Glutamatergic neuron (in vitro differentiated cells): ENCODE data around the gene ELMO1. TPM values are rescaled to one million over a fixed set of nuclear protein-coding genes. Genes with fewer than 3 reads are reported as not detected.

ENCODE experiments used
- DNase-seq: peaks from one replicate; pipeline ENCODE4 v3.0.0; 2022
- H3K27ac Mint-ChIP-seq: one replicate; pipeline ENCODE4 v1.8.0; 2020; ENCODE audit warnings: mild to moderate bottlenecking, mixed read lengths, inconsistent platforms; ENCODE audit not compliant: unreplicated experiment
- H3K27me3 Mint-ChIP-seq: one replicate; pipeline ENCODE4 v1.8.0; 2020; ENCODE audit warnings: mild to moderate bottlenecking, moderate library complexity, mixed read lengths, inconsistent platforms; ENCODE audit not compliant: unreplicated experiment
- H3K36me3 Mint-ChIP-seq: one replicate; pipeline ENCODE4 v1.8.0; 2020; ENCODE audit warnings: mild to moderate bottlenecking, mixed read lengths, inconsistent platforms; ENCODE audit not compliant: unreplicated experiment
- H3K4me1 Mint-ChIP-seq: one replicate; pipeline ENCODE4 v1.8.0; 2020; ENCODE audit warnings: mild to moderate bottlenecking, low read depth, mixed read lengths, inconsistent platforms; ENCODE audit not compliant: unreplicated experiment
- H3K4me3 Mint-ChIP-seq: one replicate; pipeline ENCODE4 v1.8.0; 2020; ENCODE audit warnings: mild to moderate bottlenecking, mixed read lengths, inconsistent platforms; ENCODE audit not compliant: unreplicated experiment
- H3K9me3 Mint-ChIP-seq: one replicate; pipeline ENCODE4 v1.8.0; 2020; ENCODE audit warnings: mild to moderate bottlenecking, moderate library complexity, mixed read lengths, inconsistent platforms; ENCODE audit not compliant: unreplicated experiment
- CTCF ChIP-seq: fragments of 200-600 bp; sonication (generic); IDR thresholded peaks from one replicate; pipeline ENCODE4 v1.5.0; 2021; ENCODE audit not compliant: partially characterized antibody, unreplicated experiment
- total RNA-seq: library from RNA; stranded (reverse); fragmentation: NEBNext Ultra II Directional; extraction: Animal tissue kit (Norgen Biotek cat#: 25700); gene quantifications from one replicate; pipeline ENCODE4 v1.2.1, GENCODE V29; 2021; ENCODE audit not compliant: unreplicated experiment

ELMO1 gene
- total RNA-seq, 1 donor from 2014 or later = 5.5 TPM

GRCh38 chr7:37255327-37255944 is 193.2 kb downstream of the ELMO1 start:
- Mint-ChIP-seq H3K9me3 (peaks cover 2% of the 10 kb centered on the region), H3K27ac (no peak overlapping the region), H3K36me3 (no peaks in the 10 kb centered on the region), H3K27me3 (no peaks in the 10 kb centered on the region), H3K4me1 (no peaks in the 10 kb centered on the region), H3K4me3 (no peak overlapping the region)
- no peak for DNase-seq
- no peak for TF ChIP-seq CTCF

DNA sequence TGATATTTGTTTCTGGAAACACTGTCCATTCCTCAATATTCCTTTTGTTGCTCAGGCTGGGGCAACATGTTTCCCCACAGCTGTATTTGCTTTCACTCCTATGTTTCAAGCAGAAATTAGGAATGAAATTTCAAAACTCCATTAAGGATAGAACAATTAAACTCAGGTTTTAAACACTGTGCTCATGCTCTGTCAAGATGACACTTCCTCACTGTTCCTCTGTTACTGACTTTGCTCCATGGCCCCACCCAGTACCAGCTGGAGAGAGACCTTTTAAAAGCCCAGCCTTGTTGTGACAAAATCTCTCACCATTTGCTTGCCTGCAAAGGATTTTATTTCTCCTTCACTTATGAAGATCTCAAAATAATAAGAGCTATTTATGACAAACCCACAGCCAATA is 197.4 kb downstream of the ELMO1 start:
- H3K27me3 Mint-ChIP-seq = peaks cover 4% of the 10 kb centered on the region
- no peak overlapping the region for H3K4me3 Mint-ChIP-seq
- H3K9me3 Mint-ChIP-seq = peaks cover 2% of the 10 kb centered on the region
- H3K4me1 Mint-ChIP-seq = peaks cover 8% of the 10 kb centered on the region
- TF ChIP-seq CTCF = no peak
- no peak overlapping the region for H3K27ac Mint-ChIP-seq
- no peaks in the 10 kb centered on the region for H3K36me3 Mint-ChIP-seq
- no peak for DNase-seq

GRCh38 chr7:37249240-37249639 is 199.4 kb downstream of the ELMO1 start:
- no peak for TF ChIP-seq CTCF
- H3K4me3 Mint-ChIP-seq = no peak overlapping the region
- H3K36me3 Mint-ChIP-seq = no peaks in the 10 kb centered on the region
- no peak overlapping the region for H3K27ac Mint-ChIP-seq
- DNase-seq = no peak
- peaks cover 4% of the 10 kb centered on the region for H3K27me3 Mint-ChIP-seq
- H3K9me3 Mint-ChIP-seq = peaks cover 2% of the 10 kb centered on the region
- peaks cover 8% of the 10 kb centered on the region for H3K4me1 Mint-ChIP-seq

DNA sequence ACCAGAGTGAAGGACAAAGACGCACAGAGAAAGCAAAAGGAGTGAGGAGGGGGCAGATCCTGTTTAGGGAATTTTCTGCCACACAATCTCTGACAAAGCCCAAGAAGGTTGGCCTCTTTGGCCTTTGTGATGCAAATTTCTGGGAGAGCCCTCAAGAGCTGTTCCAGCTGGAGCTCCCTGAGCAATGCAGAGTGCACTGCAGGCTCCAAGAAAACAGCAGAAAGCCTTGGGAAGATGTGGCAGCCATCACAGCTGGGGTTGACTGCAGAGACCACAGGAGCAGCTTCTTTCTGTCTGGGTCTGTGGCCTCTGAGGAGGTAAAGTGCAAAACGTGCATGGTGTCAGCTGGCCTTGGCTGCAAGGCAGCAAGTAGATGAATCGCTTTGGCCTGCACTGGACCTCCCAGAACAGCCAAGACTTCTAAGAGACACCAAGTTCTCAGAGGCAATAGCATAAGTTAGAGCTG is 200.2 kb downstream of the ELMO1 start:
- H3K4me1 Mint-ChIP-seq = peaks cover 8% of the 10 kb centered on the region
- H3K4me3 Mint-ChIP-seq = no peak overlapping the region
- peak; percentile 21 for DNase-seq
- TF ChIP-seq CTCF = no peak
- peaks cover 2% of the 10 kb centered on the region for H3K9me3 Mint-ChIP-seq
- no peaks in the 10 kb centered on the region for H3K36me3 Mint-ChIP-seq
- peak overlapping the region; percentile 60 for H3K27ac Mint-ChIP-seq
- H3K27me3 Mint-ChIP-seq = peaks cover 4% of the 10 kb centered on the region

DNA sequence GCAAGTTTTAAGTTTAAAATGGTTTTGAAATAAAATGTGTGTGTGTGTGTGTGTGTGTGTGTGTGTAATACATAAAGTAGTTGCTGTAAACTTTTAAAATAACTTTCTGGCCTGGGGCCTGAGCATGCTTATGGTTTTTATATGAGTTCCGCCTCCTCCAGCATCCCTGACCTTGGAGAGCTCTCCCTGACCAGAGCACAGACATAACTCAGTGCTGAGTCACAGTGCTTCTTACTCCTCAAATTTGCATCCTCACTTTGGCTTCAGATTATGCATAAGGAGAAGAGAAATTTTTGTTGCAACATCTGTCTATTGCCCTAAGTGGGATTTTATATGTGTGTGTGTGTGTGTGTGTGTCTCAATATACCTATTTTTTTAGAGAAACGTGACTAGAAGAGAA is 200.8 kb downstream of the ELMO1 start:
- Mint-ChIP-seq H3K4me1 (peaks cover 8% of the 10 kb centered on the region), H3K9me3 (peaks cover 1% of the 10 kb centered on the region), H3K4me3 (no peak overlapping the region), H3K36me3 (no peaks in the 10 kb centered on the region), H3K27me3 (peaks cover 4% of the 10 kb centered on the region), H3K27ac (peak overlapping the region; percentile 60)
- TF ChIP-seq CTCF = no peak
- DNase-seq = no peak
